GM10266 (cell line): ENCODE data around the gene ADAMTS2.

ENCODE experiments used
- DNase-seq: peaks from one replicate; pipeline ENCODE4 v3.0.0; 2012; ENCODE audit errors: extremely low spot score
- TF ChIP-seq, protein P1 (sequence below): IDR thresholded peaks from 2 replicates; pipeline ENCODE4 v1.5.1; 2012; ENCODE audit warnings: mild to moderate bottlenecking, low read depth; ENCODE audit not compliant: control insufficient read depth, insufficient read depth; ENCODE audit errors: missing control alignments

The ADAMTS2 gene

DNA sequence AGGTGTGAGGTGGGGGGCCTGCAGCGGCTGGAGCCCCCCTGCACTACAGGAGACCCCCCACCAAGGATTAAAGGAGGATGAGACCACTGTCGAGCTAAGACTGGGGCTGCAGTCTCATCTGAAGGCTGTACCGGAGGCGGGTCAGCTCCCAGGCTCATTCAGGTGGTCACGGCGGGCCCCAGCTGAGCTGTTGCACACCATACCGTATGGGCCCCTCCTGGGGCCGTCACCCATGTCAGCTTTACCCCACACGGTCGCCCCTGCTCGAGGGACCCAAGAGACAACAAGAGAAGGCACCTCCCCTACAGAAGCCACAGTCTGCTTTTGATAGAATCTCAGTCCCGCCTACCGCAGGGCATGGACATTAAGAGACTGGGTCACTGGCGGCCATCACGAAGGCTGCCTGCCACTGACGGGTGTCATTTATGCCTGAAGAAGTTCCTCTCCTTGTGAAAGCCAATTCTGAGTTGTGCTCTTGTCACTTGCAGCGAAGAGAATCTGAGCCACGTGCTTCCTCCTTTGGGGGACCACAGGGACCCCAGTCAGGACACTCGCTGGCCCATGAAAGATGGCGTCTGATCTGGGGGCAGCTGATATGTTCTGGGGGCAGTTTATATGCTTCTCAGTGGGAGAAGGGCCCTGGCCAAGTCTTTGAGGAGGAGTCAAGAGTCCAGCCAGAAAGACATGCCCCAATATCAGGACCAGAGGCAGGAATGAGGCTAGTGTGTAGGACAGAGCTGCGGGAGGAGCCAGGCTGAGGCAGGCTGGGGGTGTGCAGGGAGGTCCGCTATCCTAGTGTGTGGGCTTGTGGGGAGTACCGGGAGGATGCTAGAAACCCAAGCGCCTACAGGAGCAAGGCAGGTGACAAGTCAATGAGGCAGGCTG, 182.7 kb downstream of the ADAMTS2 start:
- TF ChIP-seq, protein P1, sequence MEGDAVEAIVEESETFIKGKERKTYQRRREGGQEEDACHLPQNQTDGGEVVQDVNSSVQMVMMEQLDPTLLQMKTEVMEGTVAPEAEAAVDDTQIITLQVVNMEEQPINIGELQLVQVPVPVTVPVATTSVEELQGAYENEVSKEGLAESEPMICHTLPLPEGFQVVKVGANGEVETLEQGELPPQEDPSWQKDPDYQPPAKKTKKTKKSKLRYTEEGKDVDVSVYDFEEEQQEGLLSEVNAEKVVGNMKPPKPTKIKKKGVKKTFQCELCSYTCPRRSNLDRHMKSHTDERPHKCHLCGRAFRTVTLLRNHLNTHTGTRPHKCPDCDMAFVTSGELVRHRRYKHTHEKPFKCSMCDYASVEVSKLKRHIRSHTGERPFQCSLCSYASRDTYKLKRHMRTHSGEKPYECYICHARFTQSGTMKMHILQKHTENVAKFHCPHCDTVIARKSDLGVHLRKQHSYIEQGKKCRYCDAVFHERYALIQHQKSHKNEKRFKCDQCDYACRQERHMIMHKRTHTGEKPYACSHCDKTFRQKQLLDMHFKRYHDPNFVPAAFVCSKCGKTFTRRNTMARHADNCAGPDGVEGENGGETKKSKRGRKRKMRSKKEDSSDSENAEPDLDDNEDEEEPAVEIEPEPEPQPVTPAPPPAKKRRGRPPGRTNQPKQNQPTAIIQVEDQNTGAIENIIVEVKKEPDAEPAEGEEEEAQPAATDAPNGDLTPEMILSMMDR, result no peak
- no peak for DNase-seq

DNA sequence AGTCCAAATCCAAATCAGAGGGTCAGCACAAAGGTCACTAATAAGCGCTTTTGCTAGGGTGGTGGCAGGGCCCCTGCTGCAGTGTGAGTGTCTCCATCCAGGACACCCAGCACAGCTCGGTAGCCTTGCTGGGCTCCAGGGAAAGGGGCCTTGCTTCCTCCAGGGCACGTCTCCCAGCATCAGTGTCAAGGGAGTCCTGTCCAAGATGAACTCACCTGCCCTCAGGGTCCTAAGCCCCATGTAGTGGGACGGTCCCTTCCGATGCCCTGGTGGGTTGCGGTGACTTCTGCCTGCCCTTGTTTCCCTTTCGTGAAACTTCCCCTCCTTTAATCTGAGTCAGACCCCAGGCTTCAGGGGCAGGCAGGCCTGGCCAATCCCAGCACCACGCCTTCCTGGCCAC, 183.4 kb downstream of the ADAMTS2 start:
- DNase-seq, result no peak
- TF ChIP-seq, protein P1, result no peak

DNA sequence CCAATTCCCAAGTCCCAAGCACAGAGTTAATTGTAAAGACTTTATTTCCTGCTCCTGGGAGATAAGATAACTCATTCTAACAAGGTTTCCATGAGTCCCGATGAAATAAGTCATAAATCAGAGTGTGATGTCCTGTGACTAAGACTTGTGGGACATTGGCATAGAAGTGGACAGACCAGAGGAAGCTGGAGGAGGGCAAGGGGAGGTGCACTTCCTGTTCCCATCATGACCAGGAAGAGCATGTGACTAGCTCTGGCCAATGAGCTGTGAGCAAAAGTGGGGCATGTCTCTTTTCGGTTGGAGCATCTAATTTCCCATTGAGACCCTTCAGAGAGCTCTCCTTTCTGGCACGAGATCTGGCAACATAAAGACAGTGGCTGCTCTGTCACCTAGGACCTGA, 184.7 kb downstream of the ADAMTS2 start:
- DNase-seq, result no peak
- TF ChIP-seq, protein P1, result no peak

DNA sequence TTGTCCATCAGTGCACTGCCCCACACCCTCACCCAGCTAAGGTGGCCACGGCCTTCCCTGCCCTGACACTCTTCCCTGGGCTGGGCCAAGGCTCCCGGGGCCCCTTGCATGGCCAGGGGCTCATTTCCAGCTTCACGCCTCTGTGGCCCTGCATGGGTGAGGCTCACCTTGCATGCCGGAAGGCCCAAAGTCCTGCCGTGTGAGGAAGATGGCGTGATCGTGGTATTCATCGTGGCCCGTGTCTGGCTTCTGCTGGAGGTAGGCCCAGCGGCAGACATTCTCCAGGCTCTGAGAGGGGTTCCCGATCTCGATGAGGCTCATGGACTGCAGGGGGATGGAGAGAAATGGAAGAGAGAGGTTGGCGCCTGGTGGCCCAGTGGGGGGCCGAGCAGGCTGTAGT, 186.7 kb downstream of the ADAMTS2 start:
- TF ChIP-seq, protein P1, result no peak

DNA sequence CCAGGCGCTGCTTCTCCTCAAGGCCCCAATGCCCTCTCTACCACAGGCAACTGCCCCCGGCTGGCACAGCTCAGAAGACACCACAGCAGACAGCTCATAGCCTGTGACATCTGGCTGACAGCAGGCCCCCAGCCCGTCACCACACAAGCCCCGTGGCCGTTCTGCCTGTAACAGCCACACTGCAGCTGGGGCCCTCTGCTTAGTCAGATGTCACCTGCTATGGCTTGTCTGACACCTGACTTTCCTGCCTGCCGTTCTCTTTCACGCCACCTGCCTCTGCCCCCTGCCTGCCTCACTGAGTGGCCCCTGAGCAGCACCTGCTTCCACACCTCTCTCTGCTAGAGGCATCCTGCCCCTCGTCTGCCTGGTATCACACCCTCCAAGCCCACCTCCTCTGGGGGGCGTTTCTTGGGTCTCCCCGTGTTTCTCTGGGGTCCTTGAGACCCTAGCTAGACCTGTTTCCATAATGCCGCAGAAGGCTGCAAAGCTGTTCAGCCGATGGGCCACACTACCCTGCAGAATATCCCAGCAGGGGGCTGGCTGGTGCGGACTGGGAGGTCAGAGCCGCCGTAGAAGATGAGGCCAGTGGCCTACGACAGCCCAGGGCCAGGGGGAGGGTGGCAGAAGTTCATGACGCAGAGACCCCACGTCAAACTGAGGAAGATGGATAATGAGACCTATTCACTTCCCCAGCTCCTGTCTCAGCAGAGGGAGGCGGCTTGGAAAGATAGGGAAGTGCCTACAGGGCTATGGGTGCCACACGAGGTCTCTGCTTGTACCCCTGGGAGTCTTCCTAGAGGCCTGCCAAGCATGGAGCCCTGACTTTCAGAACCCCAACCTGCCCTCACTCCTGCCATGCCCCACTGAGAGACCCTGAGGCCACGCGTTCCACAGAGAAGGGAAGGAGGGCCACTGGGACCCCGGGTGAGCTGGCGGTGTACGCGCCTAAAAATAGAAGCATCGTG, 190.0 kb downstream of the ADAMTS2 start:
- no peak for DNase-seq
- TF ChIP-seq, protein P1, result no peak

More for the DNA sequence above, 186.7 kb downstream of the ADAMTS2 start:
- DNase-seq, result no peak

DNA sequence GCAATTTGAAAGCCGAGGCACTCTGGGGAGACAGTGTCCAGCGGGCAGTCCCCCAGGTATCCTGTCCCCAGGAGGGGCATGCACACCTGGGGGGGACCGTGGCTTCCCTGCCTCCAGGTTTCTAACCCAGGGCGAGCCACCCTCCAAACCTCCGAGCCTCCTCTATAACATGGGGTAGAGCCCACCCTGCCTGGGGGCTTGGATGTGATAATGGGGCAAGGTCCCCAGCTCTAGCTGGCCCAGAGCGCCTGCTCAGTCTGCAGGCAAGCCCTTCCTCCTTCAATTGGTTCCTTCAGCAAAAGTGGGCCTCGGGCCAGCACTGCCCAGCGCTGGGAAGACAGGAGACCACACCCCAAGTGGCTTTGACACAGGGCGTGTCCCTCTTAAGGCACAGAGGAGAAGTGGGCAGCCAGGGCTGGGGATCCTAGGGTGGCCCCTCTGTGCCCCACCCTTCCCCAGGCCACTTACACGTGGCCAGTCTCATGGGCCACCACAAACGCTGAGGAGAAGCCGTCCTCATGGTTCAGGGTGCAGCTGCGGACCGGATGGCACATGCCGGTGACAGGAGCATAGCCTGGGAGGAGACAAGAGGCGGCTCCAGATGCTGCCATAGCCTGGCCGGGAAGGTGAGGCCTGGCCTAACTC, 190.8 kb downstream of the ADAMTS2 start:
- TF ChIP-seq, protein P1, result no peak
- no peak for DNase-seq
